Loucy (cell line): ENCODE results near the gene CHTOP.

ENCODE experiments used
- H2AFZ ChIP-seq: fragments of 200-600 bp; sonication (generic); 2 replicates; pipeline ENCODE4 v1.6.0; 2016; ENCODE audit warnings: antibody characterized with exemption, mild to moderate bottlenecking, low read length, moderate library complexity
- H3F3A ChIP-seq: fragments of 200-600 bp; 2 replicates; pipeline ENCODE4 v1.6.0; 2016; ENCODE audit warnings: antibody characterized with exemption, low read depth, mild to moderate bottlenecking
- H3K27me3 ChIP-seq: fragments of 200-600 bp; sonication (generic); 2 replicates; pipeline ENCODE4 v1.6.1; 2014; ENCODE audit warnings: low read length, mild to moderate bottlenecking; ENCODE audit not compliant: insufficient read depth, poor library complexity, severe bottlenecking
- H3K36me3 ChIP-seq: fragments of 200-600 bp; sonication (generic); 2 replicates; pipeline ENCODE4 v1.6.1; 2016; ENCODE audit warnings: low read length; ENCODE audit not compliant: insufficient read depth
- H3K4me1 ChIP-seq: fragments of 200-600 bp; sonication (generic); 2 replicates; pipeline ENCODE4 v1.5.1; 2014; ENCODE audit warnings: low read length, mild to moderate bottlenecking; ENCODE audit not compliant: insufficient read depth, poor library complexity, severe bottlenecking
- H3K4me2 ChIP-seq: fragments of 200-600 bp; sonication (generic); 2 replicates; pipeline ENCODE4 v1.6.0; 2014; ENCODE audit warnings: antibody characterized with exemption, low read length, low read depth, mild to moderate bottlenecking; ENCODE audit not compliant: poor library complexity, severe bottlenecking
- H3K4me3 ChIP-seq: fragments of 200-600 bp; sonication (generic); 2 replicates; pipeline ENCODE4 v1.5.1; 2014; ENCODE audit warnings: low read length, mild to moderate bottlenecking, mixed read lengths; ENCODE audit not compliant: poor library complexity, severe bottlenecking
- H3K79me2 ChIP-seq: fragments of 200-600 bp; sonication (generic); 2 replicates; pipeline ENCODE4 v1.6.1; 2014; ENCODE audit warnings: low read length; ENCODE audit not compliant: insufficient read depth
- H3K9ac ChIP-seq: fragments of 200-600 bp; sonication (generic); 2 replicates; pipeline ENCODE4 v1.6.0; 2014; ENCODE audit warnings: mild to moderate bottlenecking, low read depth, low read length, moderate library complexity; ENCODE audit not compliant: poor library complexity, severe bottlenecking
- H3K9me2 ChIP-seq: fragments of 200-600 bp; sonication (generic); replicated peaks from 2 replicates; pipeline ENCODE4 v1.6.1; 2016; ENCODE audit warnings: low read depth, low read length, mixed read lengths
- H3K9me3 ChIP-seq: fragments of 200-600 bp; sonication (generic); 2 replicates; pipeline ENCODE4 v1.6.1; 2014; ENCODE audit warnings: mild to moderate bottlenecking, antibody characterized with exemption, low read length, low read depth; ENCODE audit not compliant: insufficient read depth
- H4K20me1 ChIP-seq: fragments of 200-600 bp; sonication (generic); 2 replicates; pipeline ENCODE4 v1.6.0; 2014; ENCODE audit warnings: antibody characterized with exemption, low read length, mild to moderate bottlenecking; ENCODE audit not compliant: insufficient read depth, poor library complexity, severe bottlenecking
- CTCF ChIP-seq: fragments of 200-600 bp; sonication (generic); conservative IDR thresholded peaks from 2 replicates; pipeline ENCODE4 v1.5.1; 2014; ENCODE audit warnings: mild to moderate bottlenecking, antibody characterized with exemption, low read length
- EZH2phosphoT487 ChIP-seq: fragments of 200-600 bp; IDR thresholded peaks from 2 replicates; pipeline ENCODE4 v1.6.1; 2018; ENCODE audit warnings: antibody characterized with exemption, mild to moderate bottlenecking, moderate library complexity, borderline replicate concordance

The CHTOP gene

GRCh38 chr1:153688736-153689328, 55.0 kb downstream of the CHTOP start:
- H3K4me3 ChIP-seq: no peak overlapping the region
- no peaks in the 10 kb centered on the region for H3F3A ChIP-seq
- H3K79me2 ChIP-seq: no peaks in the 10 kb centered on the region
- no peaks in the 10 kb centered on the region for H3K36me3 ChIP-seq
- H3K4me2 ChIP-seq: no peak overlapping the region
- no peaks in the 10 kb centered on the region for H3K27me3 ChIP-seq
- no peaks in the 10 kb centered on the region for H3K4me1 ChIP-seq
- no peak overlapping the region for H2AFZ ChIP-seq
- no peaks in the 10 kb centered on the region for H3K9me3 ChIP-seq
- H4K20me1 ChIP-seq: no peaks in the 10 kb centered on the region
- no peak overlapping the region for H3K9ac ChIP-seq
- TF ChIP-seq CTCF: no peak
- no peak for TF ChIP-seq EZH2phosphoT487
- H3K9me2 ChIP-seq: no peaks in the 10 kb centered on the region

GRCh38 chr1:153693466-153693865, 59.6 kb downstream of the CHTOP start:
- Histone ChIP-seq H3F3A (no peaks in the 10 kb centered on the region), H3K27me3 (no peaks in the 10 kb centered on the region), H3K36me3 (no peaks in the 10 kb centered on the region), H3K79me2 (no peaks in the 10 kb centered on the region), H3K4me1 (no peaks in the 10 kb centered on the region), H3K4me2 (no peak overlapping the region), H3K9ac (no peak overlapping the region), H3K9me3 (no peaks in the 10 kb centered on the region), H4K20me1 (no peaks in the 10 kb centered on the region), H2AFZ (no peak overlapping the region), H3K9me2 (no peaks in the 10 kb centered on the region), H3K4me3 (no peak overlapping the region)
- TF ChIP-seq CTCF: no peak
- no peak for TF ChIP-seq EZH2phosphoT487
